Keratinocyte (primary cell): Measurements from ENCODE around the gene RERG. TPM values are rescaled to one million over a fixed set of nuclear protein-coding genes. Genes with fewer than 3 reads are reported as not detected.
"Not testable (repeated sequence)": the region's sequence is repeated elsewhere in the genome, so short reads cannot be mapped to it uniquely, and the experiment has no call there.

Source experiments
- DNase-seq: peaks from one replicate; pipeline ENCODE4 v3.0.0-alpha.2; 2011; ENCODE audit warnings: low read depth, missing footprints, low spot score
- FAIRE-seq: peaks from 2 replicates; lab custom pipeline; 2011; peaks lifted over from hg19 to GRCh38; lab: Jason Lieb, UNC
- H2AFZ ChIP-seq: 2 replicates; pipeline ENCODE4 v1.6.0; 2012; ENCODE audit warnings: low read length, control low read depth, inconsistent platforms; ENCODE audit not compliant: control insufficient read depth
- H3K27ac ChIP-seq: 2 replicates; pipeline ENCODE4 v1.5.1; 2011; ENCODE audit warnings: low read length; ENCODE audit not compliant: control insufficient read depth, insufficient read depth
- H3K27me3 ChIP-seq: 3 replicates; pipeline ENCODE4 v1.6.0; 2011; ENCODE audit warnings: low read length; ENCODE audit not compliant: control insufficient read depth, insufficient read depth; ENCODE audit errors: extremely low read depth
- H3K36me3 ChIP-seq, 2 experiments: 2 replicates in 1 of 2; 3 replicates in 1 of 2; pipeline ENCODE4 v1.5.1; 2011; ENCODE audit warnings: low read length in 2 of 2, mild to moderate bottlenecking in 1 of 2; ENCODE audit not compliant: control insufficient read depth in 2 of 2, insufficient read depth in 2 of 2; ENCODE audit errors: extremely low read depth in 1 of 2
- H3K4me1 ChIP-seq: 3 replicates; pipeline ENCODE4 v1.5.1; 2011; ENCODE audit warnings: low read length; ENCODE audit not compliant: control insufficient read depth, insufficient read depth; ENCODE audit errors: extremely low read depth
- H3K4me2 ChIP-seq: 3 replicates; pipeline ENCODE4 v1.6.0; 2011; ENCODE audit warnings: low read depth, low read length; ENCODE audit not compliant: control insufficient read depth, insufficient read depth; ENCODE audit errors: extremely low read depth
- H3K4me3 ChIP-seq, 3 experiments: fragments of 200-600 bp in 1 of 3; sonication (generic) in 1 of 3; 2 replicates in 2 of 3; 3 replicates in 1 of 3; pipeline ENCODE4 v1.5.1; 2011 to 2016; ENCODE audit warnings: low read length in 3 of 3, mild to moderate bottlenecking in 3 of 3, control low read depth in 2 of 3, inconsistent platforms in 1 of 3, low read depth in 1 of 3, mixed read lengths in 1 of 3, mixed run types in 1 of 3, moderate library complexity in 1 of 3; ENCODE audit not compliant: control insufficient read depth in 2 of 3, insufficient read depth in 2 of 3; ENCODE audit errors: extremely low read depth in 1 of 3
- H3K79me2 ChIP-seq: 2 replicates; pipeline ENCODE4 v1.6.0; 2012; ENCODE audit warnings: low read length; ENCODE audit not compliant: control insufficient read depth, insufficient read depth
- H3K9ac ChIP-seq: 3 replicates; pipeline ENCODE4 v1.6.0; 2011; ENCODE audit warnings: low read length; ENCODE audit not compliant: control insufficient read depth, insufficient read depth; ENCODE audit errors: extremely low read depth
- H3K9me1 ChIP-seq: 3 replicates; pipeline ENCODE4 v1.6.0; 2011; ENCODE audit warnings: low read length; ENCODE audit not compliant: control insufficient read depth, insufficient read depth; ENCODE audit errors: extremely low read depth
- H3K9me3 ChIP-seq: 2 replicates; pipeline ENCODE4 v1.5.1; 2012; ENCODE audit warnings: low read depth, low read length; ENCODE audit not compliant: control insufficient read depth
- H4K20me1 ChIP-seq: 3 replicates; pipeline ENCODE4 v1.6.0; 2011; ENCODE audit warnings: low read length; ENCODE audit not compliant: control insufficient read depth, insufficient read depth; ENCODE audit errors: extremely low read depth
- CTCF ChIP-seq, 3 experiments: IDR thresholded peaks in 1 of 3; conservative IDR thresholded peaks in 1 of 3; optimal IDR thresholded peaks in 1 of 3; 2 replicates in 2 of 3; 3 replicates in 1 of 3; pipeline versions ENCODE3 to v1.5.1; 2011; ENCODE audit warnings: low read length in 3 of 3, mild to moderate bottlenecking in 3 of 3, moderate library complexity in 2 of 3, control low read depth in 1 of 3, inconsistent platforms in 1 of 3; ENCODE audit not compliant: insufficient read depth in 2 of 3; ENCODE audit errors: extremely low read depth in 1 of 3
- EZH2 ChIP-seq: IDR thresholded peaks from one replicate; pipeline ENCODE4 v1.6.1; 2012; ENCODE audit warnings: inconsistent platforms, mild to moderate bottlenecking, low read length, moderate library complexity
- dilution Hi-C: fragments of 300-500 bp; cut with MboI; formaldehyde crosslinking; loops from one replicate; pipeline ENCODE4 v1.7.0; 2020; ENCODE audit warnings: low sequenced_read_pairs; ENCODE audit not compliant: extremely low pct_ligation_motif_present
- polyA plus RNA-seq, 5 experiments: library from polyadenylated mRNA; depleted of rRNA in 3 of 5; stranded (reverse) in 3 of 5; stranded (forward) in 1 of 5; unstranded in 1 of 5; fragments of >200 nt; gene quantifications; 1 replicate in 1 of 5; 2 replicates in 3 of 5; 3 replicates in 1 of 5; pipeline versions ENCODE4 v1.2.1 to v1.2.3, GENCODE V29; 2011 to 2012; ENCODE audit warnings: missing spikeins in 2 of 5, low read depth in 1 of 5, low replicate concordance in 1 of 5

RERG gene
- polyA plus RNA-seq, 1 donor (not counting 4 experiments of a cell fraction or from before 2014, with no cell fraction given) = not detected

- DNase-seq = no peak
- no peak for FAIRE-seq
- Histone ChIP-seq H3K27me3 (no peaks in the 10 kb centered on the region), H2AFZ (no peak overlapping the region), H3K79me2 (no peaks in the 10 kb centered on the region), H3K4me2 (no peak overlapping the region), H4K20me1 (no peaks in the 10 kb centered on the region), H3K36me3 (no peaks in the 10 kb centered on the region), H3K27ac (no peak overlapping the region), H3K4me1 (no peaks in the 10 kb centered on the region), H3K9ac (no peak overlapping the region), H3K9me3 (no peaks in the 10 kb centered on the region), H3K4me3 (no peak overlapping the region), H3K9me1 (no peaks in the 10 kb centered on the region)
- dilution Hi-C loops = no loop called here
- TF ChIP-seq CTCF (optimal IDR thresholded peaks at IDR 0.05 in 1 of 3, IDR thresholded peaks at IDR 0.05 in 1 of 3, conservative IDR thresholded peaks at IDR 0.05 in 1 of 3; ENCODE audit: extremely low read depth in 1 of 3, insufficient read depth in 2 of 3, low read length in 3 of 3) (no peak), EZH2 (no peak)
Measured at GRCh38 chr12:15090441-15090840, 130.8 kb downstream of the RERG start.

GRCh38 chr12:15088105-15088504 is 133.1 kb downstream of the RERG start:
- FAIRE-seq (no peak), DNase-seq (no peak)
- H2AFZ ChIP-seq = no peak overlapping the region
- no peaks in the 10 kb centered on the region for H3K79me2 ChIP-seq
- no peaks in the 10 kb centered on the region for H3K9me3 ChIP-seq
- no peaks in the 10 kb centered on the region for H3K9me1 ChIP-seq
- TF ChIP-seq EZH2 (no peak), CTCF (optimal IDR thresholded peaks at IDR 0.05 in 1 of 3, IDR thresholded peaks at IDR 0.05 in 1 of 3, conservative IDR thresholded peaks at IDR 0.05 in 1 of 3; ENCODE audit: extremely low read depth in 1 of 3, insufficient read depth in 2 of 3, low read length in 3 of 3) (no peak)
- H3K4me2 ChIP-seq = no peak overlapping the region
- no peaks in the 10 kb centered on the region for H3K27me3 ChIP-seq
- H3K4me3 ChIP-seq = no peak overlapping the region
- no peaks in the 10 kb centered on the region for H3K4me1 ChIP-seq
- no peak overlapping the region for H3K9ac ChIP-seq
- dilution Hi-C loops = no loop called here
- H3K36me3 ChIP-seq = no peaks in the 10 kb centered on the region
- H3K27ac ChIP-seq = no peak overlapping the region
- no peaks in the 10 kb centered on the region for H4K20me1 ChIP-seq

- H3K27ac ChIP-seq, dilution Hi-C loops, H3K4me2 ChIP-seq, H3K9ac ChIP-seq, H4K20me1 ChIP-seq, H3K9me1 ChIP-seq, H3K27me3 ChIP-seq, H3K4me3 ChIP-seq, H3K9me3 ChIP-seq, H3K79me2 ChIP-seq, DNase-seq, FAIRE-seq, H3K4me1 ChIP-seq, H2AFZ ChIP-seq, H3K36me3 ChIP-seq: not testable (repeated sequence)
Measured at GRCh38 chr12:15077751-15078150, 143.5 kb downstream of the RERG start.
